ENCODE data around the gene NUF2.
A peak's percentile ranks its signal among the peaks of the same experiment; 100 is the strongest.
"Not testable (repeated sequence)": the region's sequence is repeated elsewhere in the genome, so short reads cannot be mapped to it uniquely, and the experiment has no call there.

NUF2 gene

GRCh38 chr1:163296504-163297263 is 25.1 kb upstream of the NUF2 start:
- Histone ChIP-seq H3K27ac (ENCODE audit: low read length) (no peak overlapping the region), H3K27me3 (ENCODE audit: control insufficient read depth, insufficient read depth, low read length) (no peaks in the 10 kb centered on the region), H3K4me3 (ENCODE audit: low read length) (no peak overlapping the region), H3K4me1 (ENCODE audit: control insufficient read depth, insufficient read depth, low read length) (peaks cover 2% of the 10 kb centered on the region; the same call in 1 of the 2 replicates), H3K9me3 (ENCODE audit: control insufficient read depth, insufficient read depth, low read length) (no peaks in the 10 kb centered on the region), H3K36me3 (ENCODE audit: control insufficient read depth, insufficient read depth, low read length) (no peaks in the 10 kb centered on the region)
- WGBS (ENCODE audit: insufficient coverage, insufficient read length): no CpG with 5 or more reads among the region's 1 CpG
- no peak for DNase-seq (ENCODE audit: low read depth, low spot score)

- no peaks in the 10 kb centered on the region for H3K27me3 ChIP-seq (ENCODE audit: control insufficient read depth, insufficient read depth, low read length)
- no peak for DNase-seq (ENCODE audit: low read depth, low spot score)
- WGBS (ENCODE audit: insufficient coverage, insufficient read length): no CpG with 5 or more reads among the region's 1 CpG
- H3K4me3 ChIP-seq (ENCODE audit: low read length): no peak overlapping the region
- H3K4me1 ChIP-seq (ENCODE audit: control insufficient read depth, insufficient read depth, low read length): peaks cover 2% of the 10 kb centered on the region; the same call in 1 of the 2 replicates
- H3K27ac ChIP-seq (ENCODE audit: low read length): no peak overlapping the region
- no peaks in the 10 kb centered on the region for H3K9me3 ChIP-seq (ENCODE audit: control insufficient read depth, insufficient read depth, low read length)
- H3K36me3 ChIP-seq (ENCODE audit: control insufficient read depth, insufficient read depth, low read length): no peaks in the 10 kb centered on the region
These were observed 23.4 kb upstream of the NUF2 start for GRCh38 chr1:163298365-163298764.

GRCh38 chr1:163300568-163300967 is 21.2 kb upstream of the NUF2 start:
- Histone ChIP-seq H3K4me3 (ENCODE audit: low read length) (no peak overlapping the region), H3K4me1 (ENCODE audit: control insufficient read depth, insufficient read depth, low read length) (peaks cover 2% of the 10 kb centered on the region; the same call in 1 of the 2 replicates), H3K27me3 (ENCODE audit: control insufficient read depth, insufficient read depth, low read length) (no peaks in the 10 kb centered on the region), H3K36me3 (ENCODE audit: control insufficient read depth, insufficient read depth, low read length) (no peaks in the 10 kb centered on the region), H3K27ac (ENCODE audit: low read length) (no peak overlapping the region), H3K9me3 (ENCODE audit: control insufficient read depth, insufficient read depth, low read length) (no peaks in the 10 kb centered on the region)
- no peak for DNase-seq (ENCODE audit: low read depth, low spot score)
- no CpG with 5 or more reads among the region's 4 CpGs for WGBS (ENCODE audit: insufficient coverage, insufficient read length)

GRCh38 chr1:163303561-163303960 is 18.2 kb upstream of the NUF2 start:
- no peaks in the 10 kb centered on the region for H3K27me3 ChIP-seq (ENCODE audit: control insufficient read depth, insufficient read depth, low read length)
- no peak overlapping the region for H3K4me3 ChIP-seq (ENCODE audit: low read length)
- no peaks in the 10 kb centered on the region for H3K36me3 ChIP-seq (ENCODE audit: control insufficient read depth, insufficient read depth, low read length)
- H3K4me1 ChIP-seq (ENCODE audit: control insufficient read depth, insufficient read depth, low read length): no peaks in the 10 kb centered on the region
- H3K9me3 ChIP-seq (ENCODE audit: control insufficient read depth, insufficient read depth, low read length): no peaks in the 10 kb centered on the region
- no peak for DNase-seq (ENCODE audit: low read depth, low spot score)
- H3K27ac ChIP-seq (ENCODE audit: low read length): no peak overlapping the region
- no CpG with 5 or more reads among the region's 5 CpGs for WGBS (ENCODE audit: insufficient coverage, insufficient read length)

GRCh38 chr1:163305441-163305840 is 16.3 kb upstream of the NUF2 start:
- no CpG with 5 or more reads among the region's 1 CpG for WGBS (ENCODE audit: insufficient coverage, insufficient read length)
- no peaks in the 10 kb centered on the region for H3K9me3 ChIP-seq (ENCODE audit: control insufficient read depth, insufficient read depth, low read length)
- H3K27ac ChIP-seq (ENCODE audit: low read length): no peak overlapping the region
- no peaks in the 10 kb centered on the region for H3K4me1 ChIP-seq (ENCODE audit: control insufficient read depth, insufficient read depth, low read length)
- H3K36me3 ChIP-seq (ENCODE audit: control insufficient read depth, insufficient read depth, low read length): no peaks in the 10 kb centered on the region
- DNase-seq (ENCODE audit: low read depth, low spot score): no peak
- no peak overlapping the region for H3K4me3 ChIP-seq (ENCODE audit: low read length)
- H3K27me3 ChIP-seq (ENCODE audit: control insufficient read depth, insufficient read depth, low read length): no peaks in the 10 kb centered on the region

GRCh38 chr1:163307479-163308171 is 14.1 kb upstream of the NUF2 start:
- no peak overlapping the region for H3K27ac ChIP-seq (ENCODE audit: low read length)
- H3K27me3 ChIP-seq (ENCODE audit: control insufficient read depth, insufficient read depth, low read length): no peaks in the 10 kb centered on the region
- DNase-seq (ENCODE audit: low read depth, low spot score): no peak
- no peaks in the 10 kb centered on the region for H3K9me3 ChIP-seq (ENCODE audit: control insufficient read depth, insufficient read depth, low read length)
- H3K4me3 ChIP-seq (ENCODE audit: low read length): no peak overlapping the region
- H3K4me1 ChIP-seq (ENCODE audit: control insufficient read depth, insufficient read depth, low read length): no peaks in the 10 kb centered on the region
- no peaks in the 10 kb centered on the region for H3K36me3 ChIP-seq (ENCODE audit: control insufficient read depth, insufficient read depth, low read length)
- WGBS (ENCODE audit: insufficient coverage, insufficient read length): no CpG with 5 or more reads among the region's 5 CpGs

- no CpG with 5 or more reads among the region's 1 CpG for WGBS (ENCODE audit: insufficient coverage, insufficient read length)
These were observed 12.9 kb upstream of the NUF2 start for GRCh38 chr1:163308811-163309210.

GRCh38 chr1:163315773-163316374 is 5.9 kb upstream of the NUF2 start:
- WGBS (ENCODE audit: insufficient coverage, insufficient read length): 93% methylated on average over 2 of the region's 6 CpGs
- Histone ChIP-seq H3K4me3 (ENCODE audit: low read length) (no peak overlapping the region), H3K27ac (ENCODE audit: low read length) (no peak overlapping the region), H3K4me1 (ENCODE audit: control insufficient read depth, insufficient read depth, low read length) (0 out of 2 replicates have a peak, but pooled peaks cover 1% of the 10 kb centered on the region), H3K27me3 (ENCODE audit: control insufficient read depth, insufficient read depth, low read length) (no peaks in the 10 kb centered on the region), H3K9me3 (ENCODE audit: control insufficient read depth, insufficient read depth, low read length) (no peaks in the 10 kb centered on the region), H3K36me3 (ENCODE audit: control insufficient read depth, insufficient read depth, low read length) (no peaks in the 10 kb centered on the region)
- DNase-seq (ENCODE audit: low read depth, low spot score): no peak

More at GRCh38 chr1:163308811-163309210, 12.9 kb upstream of the NUF2 start:
- Histone ChIP-seq H3K4me3 (ENCODE audit: low read length) (no peak overlapping the region), H3K9me3 (ENCODE audit: control insufficient read depth, insufficient read depth, low read length) (no peaks in the 10 kb centered on the region), H3K27me3 (ENCODE audit: control insufficient read depth, insufficient read depth, low read length) (no peaks in the 10 kb centered on the region), H3K36me3 (ENCODE audit: control insufficient read depth, insufficient read depth, low read length) (no peaks in the 10 kb centered on the region), H3K4me1 (ENCODE audit: control insufficient read depth, insufficient read depth, low read length) (no peaks in the 10 kb centered on the region), H3K27ac (ENCODE audit: low read length) (no peak overlapping the region)
- DNase-seq (ENCODE audit: low read depth, low spot score): no peak

GRCh38 chr1:163320891-163321290 is 863 bp upstream of the NUF2 start:
- no peak overlapping the region for H3K27ac ChIP-seq (ENCODE audit: low read length)
- H3K36me3 ChIP-seq (ENCODE audit: control insufficient read depth, insufficient read depth, low read length): no peaks in the 10 kb centered on the region
- H3K4me3 ChIP-seq (ENCODE audit: low read length): peak overlapping the region; percentile 66; the same call in 1 of the 2 replicates
- no peak for DNase-seq (ENCODE audit: low read depth, low spot score)
- no CpG with 5 or more reads among the region's 3 CpGs for WGBS (ENCODE audit: insufficient coverage, insufficient read length)
- H3K27me3 ChIP-seq (ENCODE audit: control insufficient read depth, insufficient read depth, low read length): no peaks in the 10 kb centered on the region
- H3K9me3 ChIP-seq (ENCODE audit: control insufficient read depth, insufficient read depth, low read length): no peaks in the 10 kb centered on the region
- H3K4me1 ChIP-seq (ENCODE audit: control insufficient read depth, insufficient read depth, low read length): 0 out of 2 replicates have a peak, but pooled peaks cover 1% of the 10 kb centered on the region

- not testable (repeated sequence) for H3K36me3 ChIP-seq (ENCODE audit: control insufficient read depth, insufficient read depth, low read length); H3K4me3 ChIP-seq (ENCODE audit: low read length); DNase-seq (ENCODE audit: low read depth, low spot score); H3K27ac ChIP-seq (ENCODE audit: low read length); H3K27me3 ChIP-seq (ENCODE audit: control insufficient read depth, insufficient read depth, low read length); H3K4me1 ChIP-seq (ENCODE audit: control insufficient read depth, insufficient read depth, low read length); H3K9me3 ChIP-seq (ENCODE audit: control insufficient read depth, insufficient read depth, low read length)
- no CpG with 5 or more reads among the region's 3 CpGs for WGBS (ENCODE audit: insufficient coverage, insufficient read length)
These were observed 1.6 kb downstream of the NUF2 start for GRCh38 chr1:163323339-163323738.

All from iPS DF 6.9 (cell line).